Hepatocyte (in vitro differentiated cells): ENCODE results near the gene LPP. TPM values are rescaled to one million over a fixed set of nuclear protein-coding genes. Genes with fewer than 3 reads are reported as not detected.

Source experiments
- DNase-seq: peaks from one replicate; pipeline ENCODE4 v3.0.0-alpha.2; 2016; ENCODE audit warnings: low spot score
- H2AFZ ChIP-seq: fragments of 200-600 bp; sonication (generic); 2 replicates; pipeline ENCODE4 v1.6.0; 2016; ENCODE audit warnings: antibody characterized with exemption, mild to moderate bottlenecking
- H3K27ac ChIP-seq: fragments of 200-600 bp; sonication (generic); 2 replicates; pipeline ENCODE4 v1.5.1; 2016; ENCODE audit warnings: mild to moderate bottlenecking
- H3K27me3 ChIP-seq: fragments of 200-600 bp; sonication (generic); 2 replicates; pipeline ENCODE4 v1.6.1; 2016
- H3K36me3 ChIP-seq: fragments of 200-600 bp; sonication (generic); replicated peaks from 2 replicates; pipeline ENCODE4 v1.5.1; 2016; ENCODE audit warnings: low read depth; ENCODE audit not compliant: insufficient read depth
- H3K4me1 ChIP-seq: fragments of 200-600 bp; sonication (generic); 2 replicates; pipeline ENCODE4 v1.5.1; 2016; ENCODE audit warnings: mild to moderate bottlenecking, moderate library complexity; ENCODE audit not compliant: insufficient read depth
- H3K4me2 ChIP-seq: fragments of 200-600 bp; sonication (generic); 2 replicates; pipeline ENCODE4 v1.6.0; 2016
- H3K4me3 ChIP-seq: fragments of 200-600 bp; sonication (generic); 2 replicates; pipeline ENCODE4 v1.5.1; 2016; ENCODE audit warnings: mild to moderate bottlenecking
- H3K79me2 ChIP-seq: fragments of 200-600 bp; sonication (generic); 2 replicates; pipeline ENCODE4 v1.6.0; 2017; ENCODE audit warnings: mild to moderate bottlenecking
- H3K9me2 ChIP-seq: fragments of 200-600 bp; sonication (generic); replicated peaks from 2 replicates; pipeline ENCODE4 v1.6.0; 2017; ENCODE audit warnings: mild to moderate bottlenecking; ENCODE audit not compliant: insufficient read depth
- H3K9me3 ChIP-seq: fragments of 200-600 bp; sonication (generic); 2 replicates; pipeline ENCODE4 v1.5.1; 2016; ENCODE audit warnings: low read depth, mild to moderate bottlenecking
- H4K20me1 ChIP-seq: fragments of 200-600 bp; sonication (generic); 2 replicates; pipeline ENCODE4 v1.6.0; 2016; ENCODE audit warnings: mild to moderate bottlenecking; ENCODE audit not compliant: insufficient read depth, poor library complexity, severe bottlenecking
- EZH2 ChIP-seq: fragments of 200-600 bp; sonication (generic); IDR thresholded peaks from 2 replicates; pipeline ENCODE4 v1.6.1; 2016; ENCODE audit warnings: antibody characterized with exemption, mild to moderate bottlenecking, borderline replicate concordance
- EZH2phosphoT487 ChIP-seq: fragments of 200-600 bp; sonication (generic); IDR thresholded peaks from one replicate; pipeline ENCODE4 v1.6.1; 2018; ENCODE audit warnings: antibody characterized with exemption, mild to moderate bottlenecking, low read depth, moderate library complexity; ENCODE audit not compliant: unreplicated experiment, severe bottlenecking
- WGBS: methylation state at CpG from one replicate; pipeline ENCODE4 v1.1.6; 2016; ENCODE audit warnings: low lambda C conversion rate; ENCODE audit errors: missing lambda C conversion rate; 5-methylcytosine and 5-hydroxymethylcytosine counted together
- polyA plus RNA-seq: library from polyadenylated mRNA; unstranded; fragments of >200 nt; fragmentation: Nextera tagmentation; extraction: Ambion mirVana; gene quantifications from 2 replicates; pipeline ENCODE4 v1.2.1, GENCODE V29; 2016
- total RNA-seq: library from RNA; depleted of rRNA; stranded (reverse); fragments of >200 nt; gene quantifications from 2 replicates; pipeline ENCODE4 v1.2.3, GENCODE V29; 2014
- TF ChIP-seq, protein P1 (sequence below): fragments of 200-600 bp; sonication (generic); IDR thresholded peaks from 2 replicates; pipeline ENCODE4 v1.5.1; 2016; ENCODE audit warnings: antibody characterized with exemption, mild to moderate bottlenecking; ENCODE audit not compliant: poor library complexity

The LPP gene
- total and polyA plus RNA-seq, 2 experiments from 2014 or later = 53.2 to 73.8 TPM

GRCh38 chr3:188855675-188856074, 701.7 kb downstream of the LPP start:
- no peak for DNase-seq
- H3K4me2 ChIP-seq = no peak overlapping the region
- no peak overlapping the region for H3K4me3 ChIP-seq
- 94% methylated on average over 3 of the region's 3 CpGs for WGBS
- H3K4me1 ChIP-seq = peaks cover 14% of the 10 kb centered on the region
- H3K9me2 ChIP-seq = no peaks in the 10 kb centered on the region
- peaks cover 5% of the 10 kb centered on the region for H3K79me2 ChIP-seq
- no peaks in the 10 kb centered on the region for H3K27me3 ChIP-seq
- no peaks in the 10 kb centered on the region for H4K20me1 ChIP-seq
- no peak overlapping the region for H2AFZ ChIP-seq
- TF ChIP-seq, protein P1, sequence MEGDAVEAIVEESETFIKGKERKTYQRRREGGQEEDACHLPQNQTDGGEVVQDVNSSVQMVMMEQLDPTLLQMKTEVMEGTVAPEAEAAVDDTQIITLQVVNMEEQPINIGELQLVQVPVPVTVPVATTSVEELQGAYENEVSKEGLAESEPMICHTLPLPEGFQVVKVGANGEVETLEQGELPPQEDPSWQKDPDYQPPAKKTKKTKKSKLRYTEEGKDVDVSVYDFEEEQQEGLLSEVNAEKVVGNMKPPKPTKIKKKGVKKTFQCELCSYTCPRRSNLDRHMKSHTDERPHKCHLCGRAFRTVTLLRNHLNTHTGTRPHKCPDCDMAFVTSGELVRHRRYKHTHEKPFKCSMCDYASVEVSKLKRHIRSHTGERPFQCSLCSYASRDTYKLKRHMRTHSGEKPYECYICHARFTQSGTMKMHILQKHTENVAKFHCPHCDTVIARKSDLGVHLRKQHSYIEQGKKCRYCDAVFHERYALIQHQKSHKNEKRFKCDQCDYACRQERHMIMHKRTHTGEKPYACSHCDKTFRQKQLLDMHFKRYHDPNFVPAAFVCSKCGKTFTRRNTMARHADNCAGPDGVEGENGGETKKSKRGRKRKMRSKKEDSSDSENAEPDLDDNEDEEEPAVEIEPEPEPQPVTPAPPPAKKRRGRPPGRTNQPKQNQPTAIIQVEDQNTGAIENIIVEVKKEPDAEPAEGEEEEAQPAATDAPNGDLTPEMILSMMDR = no peak
- no peak for TF ChIP-seq EZH2phosphoT487
- TF ChIP-seq EZH2 = no peak
- H3K27ac ChIP-seq = no peak overlapping the region
- H3K36me3 ChIP-seq = no peaks in the 10 kb centered on the region
- no peaks in the 10 kb centered on the region for H3K9me3 ChIP-seq

DNA sequence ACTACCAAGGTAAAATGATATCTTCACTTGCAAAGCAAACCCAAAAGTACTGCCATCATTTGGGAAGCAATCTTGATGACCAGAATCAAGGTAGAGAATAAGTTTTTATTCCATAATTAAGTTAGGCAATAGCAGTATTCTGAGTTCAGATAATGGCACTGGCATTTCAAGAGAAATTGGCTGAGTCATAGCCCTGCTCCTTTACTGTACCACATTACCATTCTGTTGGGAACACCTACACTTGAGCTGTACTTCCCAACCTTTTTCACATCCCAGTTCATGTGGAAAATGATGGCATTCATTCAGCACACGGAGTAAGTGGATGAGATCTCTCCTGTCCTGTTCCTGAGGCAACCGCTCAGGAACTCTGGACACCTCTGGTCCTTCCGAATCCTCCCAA, 706.2 kb downstream of the LPP start:
- H3K9me2 ChIP-seq = no peaks in the 10 kb centered on the region
- no peak overlapping the region for H2AFZ ChIP-seq
- DNase-seq = no peak
- peaks cover 5% of the 10 kb centered on the region for H3K79me2 ChIP-seq
- no peak overlapping the region for H3K4me2 ChIP-seq
- no peaks in the 10 kb centered on the region for H3K36me3 ChIP-seq
- no peaks in the 10 kb centered on the region for H3K27me3 ChIP-seq
- no peak overlapping the region for H3K4me3 ChIP-seq
- H4K20me1 ChIP-seq = no peaks in the 10 kb centered on the region
- H3K27ac ChIP-seq = no peak overlapping the region
- 97% methylated on average over 3 of the region's 3 CpGs for WGBS
- no peaks in the 10 kb centered on the region for H3K9me3 ChIP-seq
- H3K4me1 ChIP-seq = peaks cover 14% of the 10 kb centered on the region
- TF ChIP-seq EZH2phosphoT487 = no peak
- TF ChIP-seq, protein P1 = no peak
- TF ChIP-seq EZH2 = no peak

GRCh38 chr3:188861842-188862744, 708.1 kb downstream of the LPP start:
- no peak for DNase-seq

More at GRCh38 chr3:188861842-188862744, 708.1 kb downstream of the LPP start:
- Histone ChIP-seq H3K9me2 (no peaks in the 10 kb centered on the region), H3K27me3 (no peaks in the 10 kb centered on the region), H4K20me1 (no peaks in the 10 kb centered on the region), H3K4me3 (no peak overlapping the region), H2AFZ (no peak overlapping the region), H3K9me3 (no peaks in the 10 kb centered on the region), H3K4me1 (peaks cover 11% of the 10 kb centered on the region), H3K36me3 (no peaks in the 10 kb centered on the region), H3K27ac (no peak overlapping the region), H3K4me2 (no peak overlapping the region), H3K79me2 (no peaks in the 10 kb centered on the region)
- TF ChIP-seq EZH2 (no peak), EZH2phosphoT487 (no peak)
- TF ChIP-seq, protein P1 = no peak
- 95% methylated on average over 5 of the region's 5 CpGs for WGBS
